ENCODE data around the gene CIAO3. TPM values are rescaled to one million over a fixed set of nuclear protein-coding genes. Genes with fewer than 3 reads are reported as not detected.
"Not testable (repeated sequence)": the region's sequence is repeated elsewhere in the genome, so short reads cannot be mapped to it uniquely, and the experiment has no call there.

CIAO3 gene
- total RNA-seq, 1 donor from 2014 or later = 50.1 TPM

GRCh38 chr16:700684-701584 lies 39.9 kb downstream of the CIAO3 start:
- FAIRE-seq (no peak), DNase-seq (ENCODE audit: low spot score in 2 of 2) (peak in 1 of 2 donors; percentile 64)

GRCh38 chr16:698911-699671 lies 41.7 kb downstream of the CIAO3 start:
- DNase-seq (ENCODE audit: low spot score in 2 of 2) (no peak), FAIRE-seq (no peak)

DNA sequence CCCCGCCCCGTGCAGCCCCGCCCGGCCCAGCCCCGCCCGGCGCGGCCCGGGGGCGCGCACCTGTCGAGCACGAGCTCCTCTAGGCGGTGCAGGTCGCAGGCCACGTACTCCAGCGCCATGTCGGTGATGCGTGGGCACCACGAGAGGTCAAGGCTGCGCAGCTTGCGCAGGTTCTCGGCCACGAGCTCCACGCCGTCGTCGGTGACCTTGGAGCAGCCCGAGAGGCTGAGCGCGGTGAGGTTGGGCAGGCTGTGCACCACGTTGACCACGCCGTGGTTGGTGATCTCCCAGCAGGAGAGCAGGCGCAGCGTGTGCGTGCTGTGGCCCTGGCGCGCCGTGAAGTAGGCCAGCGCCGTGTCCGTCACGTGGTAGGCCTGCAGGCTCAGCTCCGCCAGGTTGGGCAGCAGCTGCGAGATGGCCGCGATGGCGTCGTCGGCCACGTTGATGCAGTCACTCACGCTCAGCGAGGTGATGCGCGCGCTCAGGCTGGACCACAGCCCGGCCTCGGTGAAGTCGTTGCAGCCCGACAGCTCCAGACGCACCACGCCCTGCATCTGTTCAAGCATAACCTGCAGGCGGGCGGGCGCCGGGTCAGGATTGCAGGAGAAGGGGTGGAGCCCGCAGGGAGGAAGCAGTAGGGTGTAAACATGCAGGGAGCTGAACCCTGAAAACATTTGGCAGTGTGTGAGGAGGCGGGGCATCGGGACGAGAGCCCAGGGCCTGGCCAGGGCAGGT lies 45.3 kb downstream of the CIAO3 start:
- no peak for FAIRE-seq

DNA sequence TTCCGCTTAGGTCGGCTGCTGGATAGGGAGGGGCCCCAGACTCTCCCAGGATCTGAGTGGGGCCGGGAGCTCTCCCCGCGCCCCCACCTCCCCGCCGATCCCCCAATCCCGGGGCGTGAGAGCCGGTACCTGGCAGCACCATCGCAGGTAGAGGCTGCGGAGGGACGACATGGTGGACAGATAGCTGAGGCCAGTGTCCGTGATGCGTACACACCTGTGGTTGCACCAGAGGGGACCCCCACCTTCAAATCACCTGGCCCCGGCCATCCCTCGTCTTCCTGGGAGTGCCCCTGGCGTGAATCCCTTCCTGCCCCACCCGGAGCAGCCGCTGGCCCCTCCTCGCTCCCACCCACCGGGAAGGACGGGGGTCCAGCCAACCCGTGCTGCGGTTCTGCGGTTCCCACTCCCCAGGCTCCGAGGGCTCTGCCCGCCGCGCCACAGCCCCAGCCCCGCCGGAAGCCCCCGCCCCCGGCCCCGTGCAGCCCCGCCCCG lies 45.9 kb downstream of the CIAO3 start:
- FAIRE-seq = no peak
- no peak for DNase-seq (ENCODE audit: low spot score in 2 of 2)

More for the DNA sequence above, 45.3 kb downstream of the CIAO3 start:
- peak in 1 of 2 donors; percentile 53 for DNase-seq (ENCODE audit: low spot score in 2 of 2)

- no peak for DNase-seq (ENCODE audit: low spot score in 2 of 2)
- no peak for FAIRE-seq
These were observed 46.5 kb downstream of the CIAO3 start for GRCh38 chr16:694187-694862.

DNA sequence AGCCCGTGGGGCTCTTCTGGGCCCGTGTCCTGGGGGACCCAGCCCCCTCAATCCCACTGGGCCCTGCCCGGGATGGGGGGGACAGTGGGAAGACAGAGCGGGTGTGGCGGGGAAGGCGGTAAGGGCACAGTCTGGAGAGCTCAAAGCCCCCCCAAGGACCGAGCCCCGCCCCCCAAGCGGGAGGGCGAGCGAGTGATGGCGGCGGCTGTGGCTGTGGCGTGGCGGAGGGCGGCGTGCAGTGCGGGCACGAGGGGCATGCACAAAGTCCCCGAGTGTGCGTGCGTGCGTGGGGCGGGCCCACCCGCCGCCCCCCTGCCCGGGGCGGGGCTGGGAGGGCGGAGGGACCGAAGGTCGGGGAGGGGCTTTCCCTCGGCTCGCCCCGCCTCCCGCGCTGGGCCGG lies 47.0 kb downstream of the CIAO3 start:
- DNase-seq (ENCODE audit: low spot score in 2 of 2) (no peak), FAIRE-seq (no peak)

- DNase-seq (ENCODE audit: low spot score in 2 of 2) (no peak), FAIRE-seq (no peak)
These were observed 47.4 kb downstream of the CIAO3 start for GRCh38 chr16:693364-693763.

- no peak for FAIRE-seq
- no peak for DNase-seq (ENCODE audit: low spot score in 2 of 2)
These were observed 48.3 kb downstream of the CIAO3 start for GRCh38 chr16:692356-693108.

DNA sequence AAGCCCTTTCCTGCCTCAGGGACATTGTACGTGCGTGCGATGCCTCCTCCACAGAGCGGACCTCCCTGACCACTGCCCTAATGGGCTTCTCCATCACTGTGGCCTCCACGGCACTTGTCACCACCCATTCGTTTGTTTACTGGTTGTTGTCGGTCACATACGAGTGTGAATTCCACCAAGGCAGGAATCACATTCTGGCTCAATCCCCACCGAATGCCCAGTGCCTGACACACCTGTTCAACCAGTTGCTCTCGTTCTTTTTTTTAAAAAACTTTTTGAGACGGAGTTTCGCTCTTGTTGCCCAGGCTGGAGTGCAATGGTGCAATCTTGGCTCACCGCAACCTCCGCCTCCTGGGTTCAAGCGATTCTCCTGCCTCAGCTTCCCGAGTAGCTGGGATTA lies 49.6 kb downstream of the CIAO3 start:
- not testable (repeated sequence) for DNase-seq (ENCODE audit: low spot score in 2 of 2); FAIRE-seq

GRCh38 chr16:689175-689897 lies 51.5 kb downstream of the CIAO3 start:
- DNase-seq (ENCODE audit: low spot score in 2 of 2) = no peak
- FAIRE-seq = no peak

DNA sequence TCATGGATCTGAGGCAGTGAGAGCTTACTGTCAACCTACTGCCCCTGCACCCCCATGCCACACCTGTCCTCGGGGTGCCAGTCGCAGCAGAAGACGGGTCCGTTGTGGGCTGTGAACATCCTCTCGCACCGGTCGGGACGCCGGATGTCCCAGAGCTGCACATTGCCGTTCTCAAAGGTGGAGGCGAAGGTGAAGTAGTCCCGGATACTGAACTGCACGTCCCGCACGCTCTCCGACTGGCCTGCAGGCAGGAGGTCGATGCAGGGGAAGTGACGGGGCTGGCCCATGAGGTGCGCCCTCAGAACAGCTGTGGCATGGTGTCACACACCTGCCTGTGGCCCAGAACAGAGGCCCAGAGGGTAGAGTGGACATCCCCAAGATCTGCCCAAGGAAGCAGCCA lies 53.3 kb downstream of the CIAO3 start:
- no peak for FAIRE-seq
- no peak for DNase-seq (ENCODE audit: low spot score in 2 of 2)

DNA sequence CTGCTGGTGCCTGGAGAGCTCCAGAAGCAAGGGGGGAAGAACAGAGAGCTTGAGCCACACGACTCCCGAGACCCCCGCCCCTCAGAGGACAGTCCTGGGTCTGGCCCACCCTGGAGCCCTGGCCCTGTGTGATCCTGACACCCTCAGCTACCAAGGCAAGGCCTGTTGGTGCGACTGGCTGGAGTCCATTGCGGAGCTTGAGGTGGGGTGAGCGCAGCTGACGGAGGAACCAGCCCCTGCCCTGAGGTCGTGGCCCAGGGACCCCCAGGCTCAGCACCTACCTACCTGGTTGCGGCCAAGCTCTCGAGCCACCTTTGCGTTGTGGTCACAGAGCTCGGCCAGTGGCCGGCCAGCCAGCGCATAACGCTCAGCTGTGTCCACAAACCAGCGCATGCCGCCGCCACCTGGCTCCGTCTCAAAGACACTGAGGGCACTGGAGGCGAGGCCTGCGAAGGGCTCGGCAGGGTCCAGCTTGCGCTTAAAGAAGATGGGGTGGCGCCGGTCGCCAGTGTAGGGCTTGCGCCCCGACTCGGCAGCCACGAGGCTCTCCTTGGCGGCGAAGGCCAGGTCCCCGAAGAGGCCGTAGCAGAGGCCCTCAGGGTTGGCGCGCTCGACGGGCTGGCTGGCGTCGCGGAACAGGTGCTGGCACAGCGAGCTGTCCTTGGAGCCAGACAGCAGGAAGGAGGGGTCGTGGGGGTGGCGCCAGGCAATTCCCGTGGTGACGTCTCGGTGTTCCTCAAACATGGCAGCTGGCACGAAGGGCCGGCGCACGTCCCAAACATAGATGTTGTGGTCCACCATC lies 54.1 kb downstream of the CIAO3 start:
- DNase-seq (ENCODE audit: low spot score in 2 of 2) = no peak
- no peak for FAIRE-seq

- DNase-seq (ENCODE audit: low spot score in 2 of 2) (no peak), FAIRE-seq (no peak)
These were observed 54.8 kb downstream of the CIAO3 start for GRCh38 chr16:685967-686366.

GRCh38 chr16:684961-685696 lies 55.7 kb downstream of the CIAO3 start:
- no peak for DNase-seq (ENCODE audit: low spot score in 2 of 2)
- no peak for FAIRE-seq

DNA sequence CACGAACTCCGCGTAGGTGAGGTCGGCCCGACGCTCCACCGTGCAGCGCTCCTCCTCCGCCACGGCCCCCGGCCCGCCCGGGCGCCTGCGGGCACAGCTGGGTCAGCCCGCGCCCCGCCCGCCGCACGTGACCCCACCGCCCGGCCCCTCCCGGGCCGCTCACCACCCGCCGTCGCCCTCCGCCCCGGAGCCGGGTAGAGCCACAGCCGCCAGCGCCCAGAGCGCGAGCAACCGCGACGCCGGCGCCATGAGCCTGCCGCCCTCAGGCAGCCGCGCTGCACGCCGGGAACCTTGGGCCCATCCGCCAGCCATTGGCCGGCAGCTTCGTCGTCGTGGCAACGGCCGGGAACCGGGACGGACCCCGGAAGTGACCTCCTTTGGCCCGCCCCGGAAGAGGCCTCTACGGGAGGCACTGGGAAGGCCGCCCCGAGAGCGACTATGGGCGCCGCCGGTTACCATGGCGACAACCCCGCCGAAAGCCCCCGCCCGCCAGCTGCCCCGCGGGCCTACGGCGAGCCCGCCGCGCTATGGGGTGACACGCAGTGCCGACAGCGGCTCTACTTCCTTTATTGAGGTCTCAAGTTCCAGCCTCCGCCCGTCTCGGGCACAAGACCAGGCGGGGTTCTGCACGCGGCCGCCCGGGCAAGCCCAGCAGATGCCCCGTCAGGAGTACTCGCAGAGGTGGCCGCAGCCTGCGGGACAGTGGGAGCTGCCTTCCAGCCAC lies 56.6 kb downstream of the CIAO3 start, which contains the start of gene JMJD8:
Gene JMJD8, minus strand, starts transcription at position 264 of the 724 bp plus-strand sequence. Its CDS starts 15 bp downstream, at position 249.
- peak; percentile 99 for DNase-seq (ENCODE audit: low spot score in 2 of 2)
- FAIRE-seq = no peak

DNA sequence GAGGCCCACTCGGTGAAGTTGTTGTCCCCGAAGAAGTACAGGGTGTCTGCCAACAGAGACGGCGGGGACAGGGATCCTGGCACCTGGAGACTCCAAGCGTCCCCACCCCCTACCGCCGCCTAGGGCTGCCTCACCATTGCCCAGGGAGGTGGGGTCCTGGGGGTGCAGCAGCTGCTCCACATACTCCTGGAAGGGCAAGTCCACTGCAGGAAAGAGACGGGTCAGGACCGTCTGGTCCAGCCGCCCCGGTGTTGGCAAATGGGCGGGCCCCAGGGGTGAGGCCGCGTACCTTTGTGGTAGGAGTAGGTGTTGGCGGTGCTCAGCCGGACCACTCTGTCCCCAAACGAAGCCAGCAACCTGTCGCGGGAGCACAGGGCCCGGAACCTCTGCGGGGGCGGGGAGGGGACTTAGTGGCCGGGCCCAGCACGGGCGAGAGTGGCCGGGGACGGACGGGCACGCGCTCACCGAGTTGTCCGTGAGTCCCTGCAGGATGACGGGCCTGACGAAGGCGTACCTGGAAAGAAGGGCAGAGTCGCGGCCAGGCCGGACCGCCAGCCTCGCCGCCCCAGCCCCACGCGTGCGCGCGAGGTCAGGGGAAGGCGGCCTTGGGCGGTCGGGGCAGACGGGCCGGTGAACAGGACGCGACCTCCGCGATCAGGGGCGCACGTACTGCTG lies 57.3 kb downstream of the CIAO3 start:
- DNase-seq (ENCODE audit: low spot score in 2 of 2) = no peak

More for the DNA sequence above, 57.3 kb downstream of the CIAO3 start:
- no peak for FAIRE-seq

All from frontal cortex (tissue), 4 donors.